HEK293T (cell line): ENCODE results near the gene LRRC8B.

Experiments used
- CTCF ChIA-PET: fragments of 350-600 bp; formaldehyde crosslinking; extraction: SDS; loops from one replicate; lab custom pipeline; 2021; ENCODE audit warnings: antibody characterized with exemption, inconsistent platforms; lab: Yijun Ruan, JAX
- POLR2A ChIA-PET: fragments of 350-600 bp; formaldehyde crosslinking; extraction: SDS; loops from one replicate; lab custom pipeline; 2020; ENCODE audit warnings: antibody characterized with exemption, inconsistent platforms; lab: Yijun Ruan, JAX
- DNase-seq: peaks from one replicate; pipeline ENCODE4 v3.0.0; 2012; ENCODE audit warnings: mixed read lengths; ENCODE audit errors: extremely low spot score
- ARNT ChIP-seq: fragments of 450-650 bp; IDR thresholded peaks from 2 replicates; pipeline ENCODE4 v1.6.1; 2017; ENCODE audit warnings: mild to moderate bottlenecking
- BHLHE40 ChIP-seq: fragments of 450-650 bp; IDR thresholded peaks from 2 replicates; pipeline ENCODE4 v1.6.1; 2016; ENCODE audit warnings: mild to moderate bottlenecking, moderate library complexity, borderline replicate concordance
- CTBP1 ChIP-seq: fragments of 450-650 bp; IDR thresholded peaks from 2 replicates; pipeline ENCODE4 v1.6.1; 2016; ENCODE audit warnings: borderline replicate concordance
- ELF4 ChIP-seq: fragments of 450-650 bp; IDR thresholded peaks from 2 replicates; pipeline ENCODE4 v1.6.1; 2017; ENCODE audit warnings: antibody characterized with exemption
- FOXA1 ChIP-seq: fragments of 450-650 bp; IDR thresholded peaks from 2 replicates; pipeline ENCODE4 v1.6.1; 2016; ENCODE audit warnings: mild to moderate bottlenecking
- FOXK2 ChIP-seq: fragments of 450-650 bp; IDR thresholded peaks from 2 replicates; pipeline ENCODE4 v1.6.1; 2016; ENCODE audit warnings: mild to moderate bottlenecking
- FOXM1 ChIP-seq: fragments of 450-650 bp; IDR thresholded peaks from 2 replicates; pipeline ENCODE4 v1.6.1; 2017; ENCODE audit warnings: mild to moderate bottlenecking, borderline replicate concordance
- HDGF ChIP-seq: fragments of 450-650 bp; IDR thresholded peaks from 2 replicates; pipeline ENCODE4 v1.6.1; 2017; ENCODE audit warnings: antibody characterized with exemption, borderline replicate concordance
- L3MBTL2 ChIP-seq: fragments of 450-650 bp; conservative IDR thresholded peaks from 2 replicates; pipeline ENCODE4 v1.6.1; 2016; ENCODE audit warnings: mild to moderate bottlenecking
- LEF1 ChIP-seq: fragments of 450-650 bp; IDR thresholded peaks from 2 replicates; pipeline ENCODE4 v1.6.1; 2017; ENCODE audit warnings: mild to moderate bottlenecking, borderline replicate concordance
- NFRKB ChIP-seq: fragments of 450-650 bp; IDR thresholded peaks from 2 replicates; pipeline ENCODE4 v1.6.1; 2016; ENCODE audit warnings: mild to moderate bottlenecking, moderate library complexity
- PKNOX1 ChIP-seq: fragments of 450-650 bp; IDR thresholded peaks from 2 replicates; pipeline ENCODE4 v1.6.1; 2016
- SP1 ChIP-seq: fragments of 450-650 bp; IDR thresholded peaks from 2 replicates; pipeline ENCODE4 v1.6.1; 2017
- SUZ12 ChIP-seq: fragments of 450-650 bp; IDR thresholded peaks from 2 replicates; pipeline ENCODE4 v1.6.1; 2016; ENCODE audit warnings: mild to moderate bottlenecking
- TARDBP ChIP-seq: fragments of 450-650 bp; IDR thresholded peaks from 2 replicates; pipeline ENCODE4 v1.6.1; 2016
- ZNF384 ChIP-seq: fragments of 450-650 bp; IDR thresholded peaks from 2 replicates; pipeline ENCODE4 v1.6.1; 2016

LRRC8B gene

GRCh38 chr1:89523572-89524368 lies 859 bp upstream of the LRRC8B start:
- POLR2A ChIA-PET: interaction anchor here (0.7 to 1.1 kb wide), 5 partner anchors 17 to 109 kb away, joined by 3 read pairs; partner anchors contain the start of gene LRRC8C
- TF ChIP-seq ELF4 (no peak), PKNOX1 (peak; percentile 29; the same call in 1 of the 2 replicates), NFRKB (no peak), ZNF384 (no peak), SUZ12 (no peak)
- DNase-seq: peak; percentile 61
- CTCF ChIA-PET: no interaction called here

DNA sequence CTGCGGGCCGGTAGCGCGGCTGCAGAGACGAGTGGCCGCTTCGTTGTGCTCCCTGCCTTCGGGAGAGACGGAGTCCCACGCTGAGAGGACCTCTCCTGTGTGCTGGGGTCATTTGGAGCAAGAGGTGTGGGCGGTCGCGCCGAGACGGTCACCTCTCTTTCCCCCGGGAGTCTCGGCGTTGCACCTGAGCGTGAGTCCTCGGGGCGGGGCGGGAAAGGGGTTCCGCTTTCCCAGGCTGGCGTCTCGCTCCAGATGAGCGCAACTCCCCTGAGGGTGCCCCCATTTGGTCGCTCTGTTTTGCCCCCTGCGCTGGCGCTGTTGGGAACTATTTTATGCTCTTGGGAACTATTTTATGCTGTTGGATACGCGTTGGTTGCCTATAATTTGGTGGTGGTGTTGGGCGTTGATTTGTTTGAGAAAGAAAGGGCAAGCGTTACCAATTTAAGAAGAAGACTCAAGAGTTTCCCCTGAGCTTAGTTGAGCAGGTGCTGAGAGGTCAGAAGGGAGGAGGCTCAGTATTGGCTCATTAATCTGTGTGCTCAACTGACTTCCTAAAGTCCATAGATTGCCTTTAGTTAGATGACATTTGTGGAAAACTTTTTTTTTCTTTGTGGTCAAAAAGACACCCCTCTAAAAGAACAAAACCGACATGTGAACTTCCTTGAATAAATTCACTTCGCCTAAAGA lies 683 bp downstream of the LRRC8B start:
- TF ChIP-seq L3MBTL2 (0 out of 2 replicates have a peak, but pooled peaks have one; percentile 29), ELF4 (no peak), SUZ12 (no peak), CTBP1 (peak; percentile 62), BHLHE40 (no peak)
- CTCF ChIA-PET: interaction anchor here (1.2 kb wide), 1 partner anchor 92 kb away, joined by 3 read pairs; no protein-coding TSS in a partner anchor
- DNase-seq: peak; percentile 46
- POLR2A ChIA-PET: no interaction called here

DNA sequence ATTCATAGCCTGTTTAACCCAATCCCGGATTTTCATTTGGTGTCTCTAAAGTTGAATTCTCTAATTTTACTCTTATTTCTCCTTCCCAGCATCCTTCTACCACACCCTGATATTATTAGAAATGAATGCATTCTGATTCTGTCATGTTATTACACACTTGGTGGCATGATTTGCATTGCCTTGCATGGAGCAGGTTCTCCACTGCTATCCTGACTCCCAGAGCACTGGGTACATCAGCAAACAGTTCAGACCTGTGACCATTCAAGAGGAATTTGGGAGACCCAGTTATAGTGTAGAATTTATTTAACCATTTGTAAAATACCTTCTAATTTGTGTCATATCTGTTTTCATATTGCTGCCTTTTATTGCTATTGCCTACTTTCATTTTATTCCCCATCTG lies 2.6 kb downstream of the LRRC8B start:
- CTCF ChIA-PET: no interaction called here
- no peak for TF ChIP-seq SUZ12
- DNase-seq: no peak
- POLR2A ChIA-PET: no interaction called here

DNA sequence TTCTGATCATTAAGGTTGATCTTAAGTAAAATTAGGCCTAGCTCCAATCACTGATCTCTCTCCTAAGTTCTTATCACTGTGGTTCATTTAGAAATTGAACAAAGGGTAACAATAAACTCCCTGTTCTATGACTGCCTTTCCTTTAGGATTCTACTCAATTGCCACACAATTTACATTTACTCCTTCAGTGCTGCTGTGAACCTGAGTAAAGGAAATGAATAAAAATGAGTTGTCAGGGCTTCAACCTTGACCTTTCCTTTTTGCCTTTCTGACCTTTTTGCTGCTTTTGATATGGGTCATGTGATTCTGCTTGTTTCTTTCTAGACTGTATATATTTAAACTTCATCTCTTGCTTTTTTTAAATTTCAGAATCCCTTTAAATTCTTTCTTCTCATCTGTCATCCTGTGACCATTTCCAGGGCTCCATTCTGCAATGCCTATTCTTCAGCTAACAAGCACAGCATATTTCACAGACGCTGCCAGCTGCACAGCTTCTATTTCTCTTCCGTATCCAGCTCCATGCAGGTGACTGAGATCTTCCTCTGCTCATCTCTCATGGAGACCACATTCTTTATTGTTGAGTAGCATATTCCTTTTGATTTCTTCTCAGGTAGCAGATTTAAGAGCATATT lies 3.2 kb downstream of the LRRC8B start:
- TF ChIP-seq BHLHE40: no peak
- TF ChIP-seq ZNF384: no peak
- no peak for TF ChIP-seq PKNOX1
- TF ChIP-seq LEF1: no peak
- TF ChIP-seq L3MBTL2: no peak
- no peak for TF ChIP-seq FOXK2
- TF ChIP-seq NFRKB: no peak
- TF ChIP-seq CTBP1: no peak
- TF ChIP-seq ELF4: no peak
- TF ChIP-seq HDGF: no peak
- TF ChIP-seq ARNT: no peak
- TF ChIP-seq FOXM1: no peak
- no peak for TF ChIP-seq FOXA1
- TF ChIP-seq TARDBP: no peak
- no peak for DNase-seq
- ChIA-PET POLR2A (no interaction called here), CTCF (no interaction called here)

DNA sequence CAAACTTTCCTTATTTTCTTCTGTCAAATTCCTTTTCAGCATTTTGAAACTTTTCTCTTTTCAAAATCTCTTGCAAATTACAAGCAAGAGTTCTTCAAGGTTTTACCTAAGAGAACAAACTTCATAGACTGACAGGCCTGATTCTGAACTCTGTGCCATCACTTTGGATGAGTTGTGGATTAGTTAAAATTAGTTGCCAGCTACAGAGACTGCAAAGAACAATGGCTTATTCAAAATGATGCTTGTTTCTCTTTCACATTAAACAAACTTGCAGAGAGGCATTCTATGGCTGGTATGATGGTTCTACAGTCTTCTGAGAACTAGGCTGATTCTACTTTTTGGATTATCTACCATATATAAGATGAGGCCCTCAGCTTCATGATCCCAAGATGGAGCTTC lies 3.8 kb downstream of the LRRC8B start:
- ChIA-PET CTCF (no interaction called here), POLR2A (no interaction called here)
- DNase-seq: no peak
- no peak for TF ChIP-seq TARDBP

DNA sequence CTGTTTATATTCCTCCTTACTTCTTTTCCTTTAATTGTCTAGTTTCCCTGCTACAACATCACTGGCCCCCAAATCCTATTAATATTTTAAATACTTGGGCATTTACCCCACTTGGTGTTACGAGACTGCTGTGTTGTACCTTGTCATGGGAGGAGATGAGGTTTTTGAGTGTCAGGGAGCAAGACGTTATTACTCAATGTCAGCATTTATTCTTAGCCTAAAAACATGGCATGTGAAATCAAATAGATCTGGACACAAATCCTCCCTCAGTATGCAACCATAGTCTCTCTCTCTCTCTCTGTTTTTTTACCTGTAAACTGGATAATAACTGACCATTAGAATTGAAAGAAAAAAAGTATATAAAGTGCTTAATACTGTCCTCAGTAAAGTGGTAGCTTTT lies 4.6 kb downstream of the LRRC8B start:
- TF ChIP-seq NFRKB: no peak
- TF ChIP-seq FOXM1: no peak
- no peak for TF ChIP-seq FOXA1
- ChIA-PET POLR2A (no interaction called here), CTCF (interaction anchor here (0.6 kb wide), 1 partner anchor 275 kb away, joined by 3 read pairs; no protein-coding TSS in a partner anchor)
- DNase-seq: no peak

DNA sequence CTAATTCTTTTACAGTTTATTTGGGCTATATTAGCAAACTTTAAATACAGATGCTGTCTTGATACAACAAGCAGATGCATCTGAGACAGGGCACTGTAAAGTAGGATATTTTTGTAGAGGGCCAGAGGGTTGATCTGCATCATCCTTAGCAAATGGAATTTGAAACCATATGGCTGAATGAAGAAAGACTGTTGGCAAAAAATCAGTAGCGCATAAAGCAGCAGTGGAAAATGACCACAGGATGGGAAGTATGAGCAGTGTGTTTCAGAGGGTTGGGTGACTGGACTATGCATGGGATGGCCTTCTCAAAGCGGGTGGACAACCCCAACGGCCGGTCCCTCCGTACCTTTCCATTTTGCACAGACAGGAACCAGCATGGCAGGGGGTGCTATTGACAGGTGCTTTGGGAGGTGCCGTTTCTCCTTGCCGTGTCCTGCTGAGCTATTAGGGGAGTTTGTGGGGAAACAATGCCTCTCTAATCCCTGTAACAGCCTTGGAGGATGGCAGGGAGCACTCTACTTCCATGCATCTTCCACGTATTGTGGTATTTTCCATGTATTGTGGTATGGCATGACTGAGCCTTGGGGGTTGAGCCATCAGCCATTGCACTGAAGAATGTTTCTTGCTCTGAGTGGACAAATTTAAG lies 5.9 kb downstream of the LRRC8B start:
- TF ChIP-seq TARDBP: no peak
- TF ChIP-seq ZNF384: no peak
- TF ChIP-seq ELF4: no peak
- TF ChIP-seq ARNT: no peak
- no peak for TF ChIP-seq SP1
- no peak for TF ChIP-seq FOXM1
- TF ChIP-seq FOXA1: no peak
- no peak for TF ChIP-seq HDGF
- no peak for TF ChIP-seq NFRKB
- TF ChIP-seq LEF1: no peak
- no peak for TF ChIP-seq CTBP1
- no peak for TF ChIP-seq BHLHE40
- DNase-seq: no peak
- CTCF ChIA-PET: no interaction called here
- POLR2A ChIA-PET: no interaction called here
